C4-2B (cell line): Measurements from ENCODE around the gene EXD3.

Experiments used
- CTCF ChIP-seq: fragments of 450-650 bp; conservative IDR thresholded peaks from 2 replicates; pipeline ENCODE4 v1.5.1; 2017; ENCODE audit warnings: mild to moderate bottlenecking
- ZFX ChIP-seq: fragments of 450-650 bp; IDR thresholded peaks from 2 replicates; pipeline ENCODE4 v1.6.1; 2017

- TF ChIP-seq CTCF = no peak
- TF ChIP-seq ZFX = no peak
These were observed 941 bp downstream of the EXD3 start for GRCh38 chr9:137421838-137422603.
